Measurements from ENCODE around the gene CT47B1.
"Not testable (repeated sequence)": the region's sequence is repeated elsewhere in the genome, so short reads cannot be mapped to it uniquely, and the experiment has no call there.

Gene CT47B1

GRCh38 chrX:120875766-120876165 lies at the start of gene CT47B1:
Gene CT47B1, minus strand, starts transcription at chrX:120875866. Its CDS starts 196 bp downstream, at chrX:120875670.
- DNase-seq (ENCODE audit: low spot score in 2 of 2); H3K27me3 Mint-ChIP-seq; ATAC-seq (ENCODE audit: low read depth); H3K4me3 Mint-ChIP-seq; H3K9me3 Mint-ChIP-seq; H3K27ac Mint-ChIP-seq; H3K4me1 Mint-ChIP-seq; H3K36me3 Mint-ChIP-seq: not testable (repeated sequence)

- Mint-ChIP-seq H3K27me3 (peaks cover 5% of the 10 kb centered on the region), H3K4me3 (no peak overlapping the region), H3K9me3 (no peaks in the 10 kb centered on the region), H3K36me3 (no peaks in the 10 kb centered on the region), H3K4me1 (no peaks in the 10 kb centered on the region), H3K27ac (no peak overlapping the region)
- DNase-seq (ENCODE audit: low spot score in 2 of 2): no peak
- no peak for ATAC-seq (ENCODE audit: low read depth)
Measured at GRCh38 chrX:120874678-120875557, 748 bp downstream of the CT47B1 start.

- H3K9me3 Mint-ChIP-seq: peaks cover 1% of the 10 kb centered on the region
- DNase-seq (ENCODE audit: low spot score in 2 of 2) (no peak), ATAC-seq (ENCODE audit: low read depth) (no peak)
- no peak overlapping the region for H3K4me3 Mint-ChIP-seq
- H3K27ac Mint-ChIP-seq: no peak overlapping the region
- no peaks in the 10 kb centered on the region for H3K36me3 Mint-ChIP-seq
- H3K4me1 Mint-ChIP-seq: no peaks in the 10 kb centered on the region
- no peaks in the 10 kb centered on the region for H3K27me3 Mint-ChIP-seq
Measured at GRCh38 chrX:120857240-120857639, 18.4 kb downstream of the CT47B1 start.

GRCh38 chrX:120840827-120841226 lies 34.8 kb downstream of the CT47B1 start:
- H3K36me3 Mint-ChIP-seq: no peaks in the 10 kb centered on the region
- no peaks in the 10 kb centered on the region for H3K9me3 Mint-ChIP-seq
- no peak overlapping the region for H3K4me3 Mint-ChIP-seq
- H3K27ac Mint-ChIP-seq: no peak overlapping the region
- no peaks in the 10 kb centered on the region for H3K4me1 Mint-ChIP-seq
- peaks cover 6% of the 10 kb centered on the region for H3K27me3 Mint-ChIP-seq
- ATAC-seq (ENCODE audit: low read depth) (no peak), DNase-seq (ENCODE audit: low spot score in 2 of 2) (no peak)

GRCh38 chrX:120839491-120839890 lies 36.2 kb downstream of the CT47B1 start:
- peaks cover 6% of the 10 kb centered on the region for H3K27me3 Mint-ChIP-seq
- DNase-seq (ENCODE audit: low spot score in 2 of 2) (no peak), ATAC-seq (ENCODE audit: low read depth) (no peak)
- no peak overlapping the region for H3K27ac Mint-ChIP-seq
- no peaks in the 10 kb centered on the region for H3K4me1 Mint-ChIP-seq
- no peaks in the 10 kb centered on the region for H3K36me3 Mint-ChIP-seq
- no peak overlapping the region for H3K4me3 Mint-ChIP-seq
- H3K9me3 Mint-ChIP-seq: no peaks in the 10 kb centered on the region

GRCh38 chrX:120827213-120827612 lies 48.5 kb downstream of the CT47B1 start:
- ATAC-seq (ENCODE audit: low read depth); H3K27ac Mint-ChIP-seq; H3K36me3 Mint-ChIP-seq; H3K4me1 Mint-ChIP-seq; DNase-seq (ENCODE audit: low spot score in 2 of 2); H3K9me3 Mint-ChIP-seq; H3K27me3 Mint-ChIP-seq; H3K4me3 Mint-ChIP-seq: not testable (repeated sequence)

GRCh38 chrX:120825146-120825545 lies 50.5 kb downstream of the CT47B1 start:
- Mint-ChIP-seq H3K4me3 (no peak overlapping the region), H3K27ac (no peak overlapping the region), H3K9me3 (peaks cover 3% of the 10 kb centered on the region), H3K36me3 (no peaks in the 10 kb centered on the region), H3K4me1 (no peaks in the 10 kb centered on the region), H3K27me3 (peaks cover under 1% of the 10 kb centered on the region)
- ATAC-seq (ENCODE audit: low read depth) (no peak), DNase-seq (ENCODE audit: low spot score in 2 of 2) (no peak)

- DNase-seq (ENCODE audit: low spot score in 2 of 2) (no peak), ATAC-seq (ENCODE audit: low read depth) (no peak)
- H3K9me3 Mint-ChIP-seq: no peaks in the 10 kb centered on the region
- no peaks in the 10 kb centered on the region for H3K36me3 Mint-ChIP-seq
- peaks cover 2% of the 10 kb centered on the region for H3K27me3 Mint-ChIP-seq
- no peak overlapping the region for H3K27ac Mint-ChIP-seq
- no peak overlapping the region for H3K4me3 Mint-ChIP-seq
- no peaks in the 10 kb centered on the region for H3K4me1 Mint-ChIP-seq
Measured at GRCh38 chrX:120824021-120824420, 51.6 kb downstream of the CT47B1 start.

GRCh38 chrX:120823556-120823955 lies 52.1 kb downstream of the CT47B1 start:
- Mint-ChIP-seq H3K4me1 (no peaks in the 10 kb centered on the region), H3K9me3 (no peaks in the 10 kb centered on the region), H3K27ac (no peak overlapping the region), H3K36me3 (no peaks in the 10 kb centered on the region), H3K4me3 (no peak overlapping the region), H3K27me3 (peaks cover 2% of the 10 kb centered on the region)
- DNase-seq (ENCODE audit: low spot score in 2 of 2) (no peak), ATAC-seq (ENCODE audit: low read depth) (no peak)
